Activated CD4-positive, alpha-beta memory T cell treated with anti-CD3 and anti-CD28 coated beads, Interleukin-2, amount 10 ng/mL, durations not matched to agents 7 days and 5 days (primary cell): Measurements from ENCODE around the gene ANXA2. TPM values are rescaled to one million over a fixed set of nuclear protein-coding genes. Genes with fewer than 3 reads are reported as not detected.
A peak's percentile ranks its signal among the peaks of the same experiment; 100 is the strongest.

Source experiments
- CTCF ChIA-PET: fragments of 350-600 bp; sonication (Branson Sonifier 250); formaldehyde crosslinking; loops from one replicate; lab custom pipeline; 2021; ENCODE audit warnings: antibody characterized with exemption, inconsistent platforms; lab: Charles Lee
- POLR2A ChIA-PET: fragments of 350-600 bp; sonication (Branson Sonifier 250); formaldehyde crosslinking; loops from one replicate; lab custom pipeline; 2021; ENCODE audit warnings: antibody characterized with exemption; lab: Charles Lee
- DNase-seq: peaks from one replicate; pipeline ENCODE4 v3.0.0-alpha.2; 2020
- H3K27ac Mint-ChIP-seq: one replicate; pipeline ENCODE4 v1.8.0; 2021; ENCODE audit warnings: mild to moderate bottlenecking, mixed read lengths
- H3K27me3 Mint-ChIP-seq: one replicate; pipeline ENCODE4 v1.8.0; 2021; ENCODE audit warnings: mixed read lengths
- H3K36me3 Mint-ChIP-seq: one replicate; pipeline ENCODE4 v1.8.0; 2021; ENCODE audit warnings: low read depth, mixed read lengths
- H3K4me1 Mint-ChIP-seq: one replicate; pipeline ENCODE4 v1.8.0; 2021; ENCODE audit warnings: mixed read lengths
- H3K4me3 Mint-ChIP-seq: one replicate; pipeline ENCODE4 v1.8.0; 2021; ENCODE audit warnings: mild to moderate bottlenecking, mixed read lengths
- H3K9me3 Mint-ChIP-seq: one replicate; pipeline ENCODE4 v1.8.0; 2021; ENCODE audit warnings: mixed read lengths
- total RNA-seq, 2 experiments: library from RNA; stranded (reverse); gene quantifications; one replicate each; pipeline ENCODE4 v1.2.3, GENCODE V29; 2021

The ANXA2 gene
- total RNA-seq, 2 experiments from 2014 or later = 558 to 566 TPM

DNA sequence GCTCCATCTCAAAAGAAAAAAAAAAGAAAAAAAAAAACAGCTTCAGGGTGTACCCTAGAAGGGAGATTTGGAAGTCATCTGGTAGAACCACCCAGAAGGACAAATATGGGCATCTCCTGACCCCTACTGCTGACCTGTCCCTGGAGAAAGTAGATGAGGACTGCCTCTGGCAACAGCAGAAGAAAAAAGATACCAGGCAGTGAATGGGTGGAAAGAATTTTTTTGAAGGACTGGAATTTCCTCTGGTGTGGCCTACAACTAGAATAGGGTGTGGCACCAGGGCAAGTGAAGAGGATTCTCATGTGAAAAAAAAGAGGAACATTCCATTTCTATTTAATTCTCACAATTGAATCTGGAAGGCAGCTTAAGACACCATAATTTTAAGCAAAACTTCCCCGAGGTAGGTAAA lies 3.1 kb downstream of the ANXA2 start:
- CTCF ChIA-PET = interaction anchor here (5.5 kb wide), 1 partner anchor 33 kb away, joined by 24 read pairs; no protein-coding TSS in a partner anchor

GRCh38 chr15:60392986-60393790 lies 4.6 kb downstream of the ANXA2 start:
- Mint-ChIP-seq H3K27me3 (no peaks in the 10 kb centered on the region), H3K9me3 (no peaks in the 10 kb centered on the region), H3K27ac (peak overlapping the region; percentile 69), H3K4me1 (peaks cover 83% of the 10 kb centered on the region), H3K4me3 (peak overlapping the region; percentile 6), H3K36me3 (peaks cover 66% of the 10 kb centered on the region)
- ChIA-PET POLR2A (interaction anchor here (1.0 to 1.8 kb wide), 7 partner anchors 16 to 86 kb away, joined by 3 to 11 read pairs (median 4); no protein-coding TSS in a partner anchor), CTCF (interaction anchor here (1.3 to 5.5 kb wide), 2 partner anchors 32 to 524 kb away, joined by 3 to 24 read pairs; no protein-coding TSS in a partner anchor)
- no peak for DNase-seq

More for the DNA sequence above, 3.1 kb downstream of the ANXA2 start:
- no peaks in the 10 kb centered on the region for H3K9me3 Mint-ChIP-seq
- H3K36me3 Mint-ChIP-seq = peaks cover 70% of the 10 kb centered on the region
- no peak for DNase-seq
- H3K27me3 Mint-ChIP-seq = peaks cover 4% of the 10 kb centered on the region
- POLR2A ChIA-PET = interaction anchor here (0.7 to 1.5 kb wide), 6 partner anchors 9 to 709 kb away, joined by 3 to 5 read pairs (median 4); no protein-coding TSS in a partner anchor
- H3K27ac Mint-ChIP-seq = no peak overlapping the region
- H3K4me1 Mint-ChIP-seq = peaks cover 83% of the 10 kb centered on the region
- H3K4me3 Mint-ChIP-seq = no peak overlapping the region

- Mint-ChIP-seq H3K27ac (peak overlapping the region; percentile 69), H3K27me3 (no peaks in the 10 kb centered on the region), H3K4me1 (peaks cover 84% of the 10 kb centered on the region), H3K9me3 (no peaks in the 10 kb centered on the region), H3K4me3 (no peak overlapping the region), H3K36me3 (peaks cover 68% of the 10 kb centered on the region)
- ChIA-PET CTCF (interaction anchor here (1.3 kb wide), 1 partner anchor 525 kb away, joined by 3 read pairs; no protein-coding TSS in a partner anchor), POLR2A (interaction anchor here (1.0 to 1.8 kb wide), 6 partner anchors 16 to 87 kb away, joined by 3 to 11 read pairs (median 4); no protein-coding TSS in a partner anchor)
- DNase-seq = peak; percentile 60
These were observed 5.2 kb downstream of the ANXA2 start for GRCh38 chr15:60392601-60392985.

- POLR2A ChIA-PET = interaction anchor here (1.2 to 1.3 kb wide), 2 partner anchors 18 to 29 kb away, joined by 3 to 5 read pairs; no protein-coding TSS in a partner anchor
- H3K4me3 Mint-ChIP-seq = no peak overlapping the region
- peak overlapping the region; percentile 0 for H3K27ac Mint-ChIP-seq
- CTCF ChIA-PET = interaction anchor here (1.3 kb wide), 1 partner anchor 525 kb away, joined by 3 read pairs; no protein-coding TSS in a partner anchor
- no peak for DNase-seq
- H3K27me3 Mint-ChIP-seq = no peaks in the 10 kb centered on the region
- no peaks in the 10 kb centered on the region for H3K9me3 Mint-ChIP-seq
- H3K4me1 Mint-ChIP-seq = peaks cover 88% of the 10 kb centered on the region
- peaks cover 73% of the 10 kb centered on the region for H3K36me3 Mint-ChIP-seq
These were observed 6.0 kb downstream of the ANXA2 start for GRCh38 chr15:60391722-60392315.

DNA sequence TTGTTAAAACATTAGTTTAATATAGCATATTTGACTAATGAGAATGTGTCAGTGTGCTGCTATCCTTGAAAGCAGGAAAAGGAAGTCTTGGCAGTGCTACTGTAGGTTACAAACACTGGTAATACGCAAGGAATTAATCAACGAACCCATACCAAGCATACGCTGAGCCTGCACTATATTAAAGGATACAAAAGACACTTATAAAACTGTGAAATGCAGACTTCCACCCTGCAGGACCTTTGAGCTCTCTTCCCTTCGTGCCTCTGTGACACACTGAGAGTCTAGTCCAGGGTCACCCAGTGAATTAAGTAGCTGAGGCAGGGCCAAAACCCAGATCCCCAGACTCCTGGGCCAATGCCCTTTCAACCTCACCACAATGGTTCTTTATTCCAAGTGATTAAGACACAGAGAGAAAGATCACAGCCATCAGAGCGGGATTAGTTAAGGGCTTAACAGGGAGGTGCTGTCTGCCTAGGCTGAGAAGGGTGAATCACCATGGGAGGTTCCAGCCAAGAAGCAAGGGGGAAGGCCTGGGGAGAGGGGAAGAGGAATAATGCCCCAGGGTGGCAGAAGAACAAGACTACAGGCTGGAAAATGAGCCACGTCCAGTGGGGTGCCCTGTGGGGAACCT lies 6.8 kb downstream of the ANXA2 start:
- Mint-ChIP-seq H3K27me3 (no peaks in the 10 kb centered on the region), H3K36me3 (peaks cover 71% of the 10 kb centered on the region), H3K9me3 (no peaks in the 10 kb centered on the region), H3K4me3 (no peak overlapping the region), H3K4me1 (peaks cover 85% of the 10 kb centered on the region), H3K27ac (no peak overlapping the region)
- no peak for DNase-seq
- CTCF ChIA-PET = no interaction called here
- POLR2A ChIA-PET = interaction anchor here (1.2 kb wide), 1 partner anchor 29 kb away, joined by 3 read pairs; no protein-coding TSS in a partner anchor

DNA sequence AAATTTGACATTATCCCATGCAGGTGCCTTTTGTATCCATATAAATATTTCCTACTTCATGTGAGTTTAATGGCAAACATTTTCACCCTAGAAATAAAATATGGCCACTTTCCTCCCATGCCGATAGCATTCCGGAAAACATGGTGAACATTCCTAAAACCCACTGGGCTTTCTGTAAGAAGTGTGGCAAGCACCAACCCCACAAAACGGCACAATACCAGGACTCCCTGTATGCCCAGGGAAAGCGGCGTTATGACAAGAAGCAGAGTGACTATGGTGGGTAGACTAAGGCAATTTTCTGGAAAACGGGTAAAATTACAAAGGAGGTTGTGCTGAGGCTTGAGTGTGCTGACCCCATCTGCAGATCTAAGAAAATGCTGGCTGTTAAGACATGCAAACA lies 7.6 kb downstream of the ANXA2 start:
- no peaks in the 10 kb centered on the region for H3K27me3 Mint-ChIP-seq
- H3K4me3 Mint-ChIP-seq = no peak overlapping the region
- CTCF ChIA-PET = no interaction called here
- DNase-seq = no peak
- H3K36me3 Mint-ChIP-seq = peaks cover 64% of the 10 kb centered on the region
- POLR2A ChIA-PET = interaction anchor here (0.7 kb wide), 1 partner anchor 8 kb away, joined by 4 read pairs; the partner anchor contains the start of gene ANXA2
- H3K4me1 Mint-ChIP-seq = peaks cover 78% of the 10 kb centered on the region
- H3K27ac Mint-ChIP-seq = no peak overlapping the region
- H3K9me3 Mint-ChIP-seq = no peaks in the 10 kb centered on the region

DNA sequence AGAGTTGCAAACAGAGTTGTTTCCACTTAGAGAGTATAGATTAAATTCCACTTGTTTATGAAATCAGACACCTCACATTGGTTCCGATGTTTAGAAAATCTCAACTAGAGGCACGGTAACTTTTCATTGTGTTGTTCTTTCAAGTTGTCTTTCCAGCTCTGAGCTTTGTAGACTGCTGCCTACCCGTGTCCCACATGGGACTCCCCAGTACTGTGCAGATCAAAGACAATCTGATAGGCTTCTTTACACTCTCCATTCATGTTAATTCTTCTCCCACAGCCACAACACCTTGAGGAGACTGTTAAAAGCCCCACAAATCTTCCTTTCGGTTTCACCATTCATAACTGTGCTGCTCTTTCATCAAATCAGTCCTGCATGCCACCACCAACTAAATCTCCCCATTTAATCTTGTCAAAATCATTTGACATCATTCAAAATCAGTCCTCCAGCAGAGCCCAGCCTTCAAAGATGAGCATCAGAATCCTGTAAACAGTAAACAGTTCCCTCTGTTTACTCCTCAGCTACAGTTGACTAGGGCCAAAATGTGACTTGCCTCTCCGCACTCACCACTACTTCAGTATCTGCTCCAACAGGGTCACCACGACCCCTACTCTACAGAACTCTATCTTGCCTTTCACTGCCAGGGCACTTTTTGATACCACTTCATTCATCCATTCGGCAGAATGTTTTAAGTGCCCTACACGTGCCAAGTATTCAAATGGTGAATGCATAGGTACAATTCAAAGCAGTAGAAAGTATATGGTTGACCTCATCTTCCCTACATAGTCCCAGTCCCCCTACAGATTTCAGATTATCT lies 8.3 kb downstream of the ANXA2 start:
- Mint-ChIP-seq H3K4me1 (peaks cover 70% of the 10 kb centered on the region), H3K36me3 (peaks cover 59% of the 10 kb centered on the region), H3K27me3 (no peaks in the 10 kb centered on the region), H3K9me3 (no peaks in the 10 kb centered on the region), H3K27ac (peak overlapping the region; percentile 46), H3K4me3 (peak overlapping the region; percentile 37)
- CTCF ChIA-PET = no interaction called here
- DNase-seq = peak; percentile 38
- POLR2A ChIA-PET = interaction anchor here (0.6 to 1.2 kb wide), 5 partner anchors 8 to 111 kb away, joined by 3 to 4 read pairs (median 3); partner anchors contain the start of gene ANXA2

DNA sequence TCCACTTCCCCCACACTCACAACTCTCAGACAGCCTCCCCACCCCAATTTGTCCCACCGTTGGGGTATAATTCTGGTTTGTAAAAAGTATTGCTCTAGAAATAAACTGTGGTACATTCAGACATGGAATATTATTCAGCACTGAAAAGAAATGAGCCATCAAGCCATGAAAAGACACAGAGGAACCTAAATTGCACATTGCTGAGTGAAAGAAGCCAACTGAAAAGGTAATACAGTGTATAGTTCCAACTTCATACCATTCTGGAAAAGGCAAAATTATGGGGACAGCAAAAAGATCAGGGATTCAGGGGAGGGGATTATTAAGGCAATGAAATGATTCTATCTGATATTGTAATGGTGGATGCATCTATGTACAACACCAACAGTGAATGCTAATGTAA lies 10.5 kb downstream of the ANXA2 start:
- Mint-ChIP-seq H3K27ac (no peak overlapping the region), H3K27me3 (no peaks in the 10 kb centered on the region), H3K4me1 (peaks cover 61% of the 10 kb centered on the region), H3K36me3 (peaks cover 61% of the 10 kb centered on the region), H3K9me3 (no peaks in the 10 kb centered on the region), H3K4me3 (no peak overlapping the region)
- ChIA-PET POLR2A (interaction anchor here (2.6 kb wide), 1 partner anchor 11 kb away, joined by 10 read pairs; the partner anchor contains the start of gene ANXA2), CTCF (no interaction called here)
- no peak for DNase-seq

- Mint-ChIP-seq H3K36me3 (peaks cover 59% of the 10 kb centered on the region), H3K4me1 (peaks cover 57% of the 10 kb centered on the region), H3K27ac (no peak overlapping the region), H3K9me3 (no peaks in the 10 kb centered on the region), H3K27me3 (no peaks in the 10 kb centered on the region), H3K4me3 (no peak overlapping the region)
- DNase-seq = no peak
- POLR2A ChIA-PET = interaction anchor here (2.6 kb wide), 1 partner anchor 11 kb away, joined by 10 read pairs; the partner anchor contains the start of gene ANXA2
- CTCF ChIA-PET = interaction anchor here (0.6 kb wide), 1 partner anchor 412 kb away, joined by 4 read pairs; no protein-coding TSS in a partner anchor
These were observed 11.2 kb downstream of the ANXA2 start for GRCh38 chr15:60386615-60387014.

DNA sequence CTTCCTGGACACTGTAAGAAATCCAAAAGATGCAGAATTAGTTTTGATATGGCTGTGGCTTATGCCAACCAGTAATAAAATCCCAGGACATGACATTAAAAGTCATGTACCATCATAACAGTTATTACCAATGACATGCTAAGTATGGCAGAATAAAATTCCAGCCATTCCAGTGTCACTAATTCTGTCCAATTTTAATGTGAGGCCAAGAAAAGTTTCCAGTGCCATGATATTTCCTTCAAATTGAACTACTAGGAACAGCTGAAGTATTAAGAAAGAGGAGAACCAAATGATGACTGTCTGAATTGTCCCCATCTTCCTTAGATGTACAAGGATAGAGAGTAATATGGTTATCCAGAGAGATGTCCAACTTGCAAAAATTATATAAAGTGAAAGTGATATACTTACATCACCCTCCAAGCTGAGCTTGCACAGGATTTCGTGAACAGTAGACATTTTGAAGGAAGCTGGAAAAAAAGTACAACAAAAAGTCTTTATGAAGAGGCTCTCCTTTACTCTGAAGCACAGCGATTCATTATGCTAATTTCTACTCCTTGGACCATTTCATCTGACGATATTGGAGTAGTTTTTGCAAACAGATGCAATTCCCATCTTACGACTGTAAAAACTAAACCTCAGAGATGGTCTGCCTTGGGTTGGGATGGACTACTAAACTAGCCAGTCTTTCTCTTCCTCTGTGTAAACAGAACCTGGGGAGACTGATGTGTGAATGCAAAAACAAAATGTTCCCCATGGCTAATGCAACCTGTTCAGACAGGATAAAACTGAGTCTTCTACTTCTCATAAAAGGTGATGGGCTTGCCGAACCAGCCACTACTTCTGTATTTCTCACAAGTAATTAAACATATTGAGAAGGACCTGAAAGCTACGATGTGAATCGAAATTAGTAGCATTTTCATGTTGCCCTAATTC lies 11.9 kb downstream of the ANXA2 start:
- H3K36me3 Mint-ChIP-seq = peaks cover 62% of the 10 kb centered on the region
- POLR2A ChIA-PET = interaction anchor here (1.0 to 2.6 kb wide), 2 partner anchors 10 to 12 kb away, joined by 4 to 10 read pairs; partner anchors contain the start of gene ANXA2
- CTCF ChIA-PET = interaction anchor here (0.6 to 1.7 kb wide), 2 partner anchors 23 to 413 kb away, joined by 3 to 4 read pairs; no protein-coding TSS in a partner anchor
- peaks cover 51% of the 10 kb centered on the region for H3K4me1 Mint-ChIP-seq
- no peaks in the 10 kb centered on the region for H3K27me3 Mint-ChIP-seq
- H3K9me3 Mint-ChIP-seq = no peaks in the 10 kb centered on the region
- DNase-seq = no peak
- no peak overlapping the region for H3K4me3 Mint-ChIP-seq
- no peak overlapping the region for H3K27ac Mint-ChIP-seq
